Trophoblast cell (in vitro differentiated cells and primary cell): ENCODE data around the gene ANO10.
A peak's percentile ranks its signal among the peaks of the same experiment; 100 is the strongest.

ENCODE experiments used
- DNase-seq, 2 donors: peaks; one replicate each; pipeline ENCODE4 v3.0.0-alpha.2; 2016
- H2AFZ ChIP-seq: 2 replicates; pipeline ENCODE4 v1.6.1; 2013; ENCODE audit warnings: low read length, moderate library complexity, mild to moderate bottlenecking; ENCODE audit not compliant: insufficient read depth, poor library complexity
- H2AK5ac ChIP-seq: 2 replicates; pipeline ENCODE4 v1.6.1; 2013; ENCODE audit warnings: mild to moderate bottlenecking, low read length
- H2BK120ac ChIP-seq: 2 replicates; pipeline ENCODE4 v1.6.1; 2013; ENCODE audit warnings: low read length, mild to moderate bottlenecking, moderate library complexity; ENCODE audit not compliant: insufficient read depth, poor library complexity
- H2BK12ac ChIP-seq: 2 replicates; pipeline ENCODE4 v1.6.1; 2013; ENCODE audit warnings: mild to moderate bottlenecking, low read length, moderate library complexity
- H2BK5ac ChIP-seq: 2 replicates; pipeline ENCODE4 v1.6.1; 2013; ENCODE audit warnings: low read length, low read depth, moderate library complexity, mild to moderate bottlenecking; ENCODE audit not compliant: poor library complexity
- H3K14ac ChIP-seq: 2 replicates; pipeline ENCODE4 v1.6.1; 2013; ENCODE audit warnings: mild to moderate bottlenecking, low read length
- H3K18ac ChIP-seq: 2 replicates; pipeline ENCODE4 v1.6.1; 2013; ENCODE audit warnings: mild to moderate bottlenecking, low read length
- H3K23ac ChIP-seq: 2 replicates; pipeline ENCODE4 v1.6.1; 2013; ENCODE audit warnings: low read length
- H3K27ac ChIP-seq: 2 replicates; pipeline ENCODE4 v1.5.1; 2013; ENCODE audit warnings: low read depth, mild to moderate bottlenecking, inconsistent platforms, low read length, moderate library complexity
- H3K27me3 ChIP-seq: 2 replicates; pipeline ENCODE4 v1.6.1; 2013; ENCODE audit warnings: inconsistent platforms, mild to moderate bottlenecking, low read length, moderate library complexity; ENCODE audit not compliant: insufficient read depth
- H3K36me3 ChIP-seq, 2 experiments: 1 replicate in 1 of 2; 2 replicates in 1 of 2; pipeline ENCODE4 v1.6.1; 2013; ENCODE audit warnings: low read length in 2 of 2, mild to moderate bottlenecking in 2 of 2, moderate library complexity in 1 of 2; ENCODE audit not compliant: insufficient read depth in 2 of 2, control insufficient read depth in 1 of 2
- H3K4ac ChIP-seq: 2 replicates; pipeline ENCODE4 v1.6.1; 2013; ENCODE audit warnings: low read depth, mild to moderate bottlenecking, low read length, moderate library complexity
- H3K4me1 ChIP-seq, 2 experiments: 1 replicate in 1 of 2; 2 replicates in 1 of 2; pipeline ENCODE4 v1.6.1; 2013; ENCODE audit warnings: low read length in 2 of 2, mild to moderate bottlenecking in 2 of 2, moderate library complexity in 1 of 2; ENCODE audit not compliant: insufficient read depth in 2 of 2, control insufficient read depth in 1 of 2
- H3K4me2 ChIP-seq: 2 replicates; pipeline ENCODE4 v1.6.1; 2013; ENCODE audit warnings: inconsistent platforms, mild to moderate bottlenecking, low read length, moderate library complexity
- H3K4me3 ChIP-seq: 2 replicates; pipeline ENCODE4 v1.5.1; 2013; ENCODE audit warnings: mild to moderate bottlenecking, low read depth, low read length, inconsistent platforms
- H3K79me1 ChIP-seq: one replicate; pipeline ENCODE4 v1.6.1; 2013; ENCODE audit warnings: low read length
- H3K79me2 ChIP-seq: 2 replicates; pipeline ENCODE4 v1.6.1; 2013; ENCODE audit warnings: low read length, mild to moderate bottlenecking; ENCODE audit not compliant: control insufficient read depth, insufficient read depth, poor library complexity
- H3K9ac ChIP-seq: 2 replicates; pipeline ENCODE4 v1.6.1; 2013; ENCODE audit warnings: mild to moderate bottlenecking, low read length
- H3K9me3 ChIP-seq: 2 replicates; pipeline ENCODE4 v1.6.1; 2013; ENCODE audit warnings: low read depth, mild to moderate bottlenecking, control low read depth, inconsistent platforms, low read length; ENCODE audit not compliant: insufficient read depth
- H4K12ac ChIP-seq: 2 replicates; pipeline ENCODE4 v1.6.1; 2013; ENCODE audit warnings: low read depth, mild to moderate bottlenecking, low read length, moderate library complexity
- H4K8ac ChIP-seq: 2 replicates; pipeline ENCODE4 v1.6.1; 2013; ENCODE audit warnings: low read depth, mild to moderate bottlenecking, low read length, moderate library complexity
- H4K91ac ChIP-seq: one replicate; pipeline ENCODE4 v1.6.1; 2013; ENCODE audit warnings: low read depth, mild to moderate bottlenecking, low read length, moderate library complexity
- WGBS: extraction: QIAGEN DNeasy Blood & Tissue Kit; methylation state at CpG from one replicate; pipeline ENCODE4 v1.1.7; 2013; ENCODE audit warnings: missing lambda C conversion rate; ENCODE audit not compliant: insufficient read length, insufficient coverage; ENCODE audit errors: extremely low coverage; 5-methylcytosine and 5-hydroxymethylcytosine counted together

ANO10 gene

DNA sequence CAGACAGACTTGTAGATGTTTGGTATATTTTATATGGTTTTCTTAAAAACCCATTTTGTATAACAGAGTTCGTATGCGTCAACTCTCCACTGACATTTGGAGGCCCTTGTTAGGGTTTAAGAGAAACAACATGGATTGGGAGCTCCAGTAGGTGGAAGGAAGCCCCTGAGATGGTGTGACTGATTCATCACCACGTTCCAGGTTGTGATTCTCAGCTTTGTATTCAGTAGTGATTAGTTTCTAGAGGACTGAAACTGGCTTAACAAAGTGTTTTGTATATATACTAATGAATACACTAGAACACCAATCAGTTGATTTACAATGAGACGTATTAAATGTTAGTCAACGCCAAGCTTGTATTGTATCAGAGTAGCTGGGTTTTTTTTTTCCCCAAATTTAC lies 301.5 kb downstream of the ANO10 start:
- no peak overlapping the region for H3K18ac ChIP-seq
- no peak overlapping the region for H4K91ac ChIP-seq
- H3K4ac ChIP-seq, result no peak overlapping the region
- no peak overlapping the region for H3K27ac ChIP-seq
- H2AFZ ChIP-seq, result no peak overlapping the region
- H2BK120ac ChIP-seq, result no peak overlapping the region
- H3K36me3 ChIP-seq, result peaks cover 0 to 2% of the 10 kb centered on the region in 2 experiments
- WGBS, result no CpG with 5 or more reads among the region's 5 CpGs
- H3K14ac ChIP-seq, result no peak overlapping the region
- no peak for DNase-seq
- no peak overlapping the region for H4K12ac ChIP-seq
- H2BK5ac ChIP-seq, result no peak overlapping the region
- no peaks in the 10 kb centered on the region for H3K27me3 ChIP-seq
- no peaks in the 10 kb centered on the region for H3K9me3 ChIP-seq
- H3K9ac ChIP-seq, result no peak overlapping the region
- H2BK12ac ChIP-seq, result no peak overlapping the region
- no peak overlapping the region for H4K8ac ChIP-seq
- H3K79me2 ChIP-seq, result no peaks in the 10 kb centered on the region
- no peak overlapping the region for H3K23ac ChIP-seq
- H2AK5ac ChIP-seq, result no peak overlapping the region
- H3K79me1 ChIP-seq, result no peaks in the 10 kb centered on the region
- H3K4me1 ChIP-seq, result peaks cover 2 to 9% of the 10 kb centered on the region in 2 experiments
- H3K4me3 ChIP-seq, result no peak overlapping the region
- no peak overlapping the region for H3K4me2 ChIP-seq

DNA sequence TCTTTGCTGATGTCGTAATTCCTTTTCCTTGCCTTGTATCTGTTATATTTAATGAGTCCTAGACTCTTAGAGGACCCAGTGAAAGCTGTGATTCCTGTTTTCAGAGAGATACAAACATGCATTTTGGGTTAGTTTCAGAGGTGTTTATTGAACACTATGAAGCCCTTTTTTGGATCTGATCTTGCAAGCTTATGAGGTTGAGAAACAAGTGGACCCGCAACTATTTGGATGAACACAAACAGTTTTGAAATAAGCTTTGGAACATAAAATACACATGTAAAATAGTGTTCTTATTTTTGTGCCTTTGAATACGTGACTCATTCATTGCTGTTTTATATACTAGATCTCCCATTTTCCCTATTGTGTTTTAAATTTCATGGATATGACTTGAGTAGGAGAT lies 302.0 kb downstream of the ANO10 start:
- Histone ChIP-seq H3K27ac (no peak overlapping the region), H2AK5ac (no peak overlapping the region), H2BK120ac (no peak overlapping the region), H4K91ac (no peak overlapping the region), H3K4ac (no peak overlapping the region), H3K4me1 (peaks cover 2 to 9% of the 10 kb centered on the region in 2 experiments), H3K14ac (no peak overlapping the region), H3K4me3 (no peak overlapping the region), H3K9me3 (no peaks in the 10 kb centered on the region), H3K23ac (no peak overlapping the region), H4K12ac (no peak overlapping the region), H4K8ac (no peak overlapping the region), H3K4me2 (no peak overlapping the region), H3K79me1 (no peaks in the 10 kb centered on the region), H3K36me3 (peaks cover 0 to 2% of the 10 kb centered on the region in 2 experiments), H3K18ac (no peak overlapping the region), H3K9ac (no peak overlapping the region), H2BK12ac (no peak overlapping the region), H3K79me2 (no peaks in the 10 kb centered on the region), H2BK5ac (no peak overlapping the region), H2AFZ (no peak overlapping the region), H3K27me3 (no peaks in the 10 kb centered on the region)
- no CpG with 5 or more reads among the region's 3 CpGs for WGBS
- DNase-seq, result no peak

DNA sequence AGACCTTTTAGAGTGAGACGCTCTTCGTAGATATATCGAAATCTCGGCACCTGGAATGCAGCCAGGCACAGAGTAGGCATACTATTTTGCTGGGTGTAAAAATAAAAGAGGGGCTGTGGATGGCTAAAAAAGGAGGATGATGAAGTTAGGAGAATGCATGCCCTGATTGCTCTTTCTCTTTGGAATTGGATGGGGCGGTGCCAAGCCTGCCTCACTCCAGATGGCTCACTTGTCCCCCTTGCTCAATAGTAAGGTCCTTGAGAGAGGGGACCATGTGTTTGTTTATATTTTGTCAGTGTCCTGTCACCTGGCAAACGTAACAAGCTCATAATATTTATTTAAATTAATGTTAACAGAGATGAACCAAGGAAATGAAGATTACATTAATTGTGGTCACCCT lies 302.4 kb downstream of the ANO10 start:
- H3K36me3 ChIP-seq, result peaks cover 0 to 2% of the 10 kb centered on the region in 2 experiments
- no peak overlapping the region for H3K4ac ChIP-seq
- no peak overlapping the region for H3K27ac ChIP-seq
- no peak overlapping the region for H2AFZ ChIP-seq
- no peak overlapping the region for H4K8ac ChIP-seq
- no peak overlapping the region for H2BK5ac ChIP-seq
- no peaks in the 10 kb centered on the region for H3K27me3 ChIP-seq
- peaks cover 2 to 9% of the 10 kb centered on the region in 2 experiments for H3K4me1 ChIP-seq
- H3K9ac ChIP-seq, result no peak overlapping the region
- H3K4me3 ChIP-seq, result no peak overlapping the region
- no peaks in the 10 kb centered on the region for H3K79me2 ChIP-seq
- no peak overlapping the region for H3K18ac ChIP-seq
- H2BK12ac ChIP-seq, result no peak overlapping the region
- H3K14ac ChIP-seq, result no peak overlapping the region
- H2AK5ac ChIP-seq, result no peak overlapping the region
- H4K12ac ChIP-seq, result no peak overlapping the region
- WGBS, result no CpG with 5 or more reads among the region's 6 CpGs
- H3K23ac ChIP-seq, result no peak overlapping the region
- no peaks in the 10 kb centered on the region for H3K9me3 ChIP-seq
- no peak overlapping the region for H4K91ac ChIP-seq
- H3K4me2 ChIP-seq, result no peak overlapping the region
- DNase-seq, result no peak
- no peak overlapping the region for H2BK120ac ChIP-seq
- H3K79me1 ChIP-seq, result no peaks in the 10 kb centered on the region

DNA sequence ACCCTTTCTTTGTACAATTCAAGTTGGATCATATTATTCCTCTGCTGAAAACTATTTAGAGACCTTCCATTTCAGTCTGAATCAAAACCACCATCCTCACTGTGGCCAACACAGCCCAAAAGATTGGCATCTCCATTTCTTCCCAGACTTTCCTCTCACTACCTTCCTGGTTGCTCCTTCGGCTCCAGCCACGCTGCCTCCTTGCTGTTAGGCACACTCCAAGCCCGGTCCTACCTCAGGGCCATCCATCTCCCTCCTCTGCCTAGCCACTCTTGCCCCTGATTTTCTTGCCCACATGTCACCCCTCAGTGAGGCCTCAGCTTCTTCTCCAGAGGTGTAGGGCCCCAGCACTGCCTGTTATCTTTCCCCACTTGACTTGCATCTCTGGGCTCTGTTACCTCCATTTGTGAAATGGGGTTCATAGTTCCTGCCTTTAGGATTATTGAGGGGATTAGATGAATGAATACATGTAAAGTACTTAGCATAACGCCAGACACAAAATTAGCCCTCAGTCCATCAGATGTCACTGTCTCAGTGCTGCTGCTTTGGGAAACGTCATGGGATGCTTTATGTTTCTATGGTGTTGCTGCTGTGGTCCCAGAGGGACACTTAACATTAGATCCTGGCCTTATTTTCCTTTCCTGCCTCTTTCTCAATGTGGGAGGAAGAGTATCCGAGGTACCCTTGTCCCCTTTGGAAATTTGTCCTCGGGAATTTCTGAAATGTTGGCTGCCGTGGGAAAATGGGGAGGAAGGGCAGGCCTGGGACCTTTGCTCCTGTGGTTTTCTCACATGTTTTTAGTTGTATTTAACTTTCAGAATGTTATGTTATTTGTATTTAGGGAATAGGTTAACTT lies 304.1 kb downstream of the ANO10 start:
- Histone ChIP-seq H2BK5ac (no peak overlapping the region), H3K14ac (no peak overlapping the region), H3K27me3 (no peaks in the 10 kb centered on the region), H3K9me3 (no peaks in the 10 kb centered on the region), H2AK5ac (peak overlapping the region; percentile 14), H3K23ac (no peak overlapping the region), H3K4me1 (peaks cover 2 to 9% of the 10 kb centered on the region in 2 experiments), H3K79me1 (no peaks in the 10 kb centered on the region), H4K12ac (no peak overlapping the region), H2BK120ac (no peak overlapping the region), H4K8ac (no peak overlapping the region), H2BK12ac (no peak overlapping the region), H3K9ac (no peak overlapping the region), H3K79me2 (no peaks in the 10 kb centered on the region), H3K4me3 (no peak overlapping the region), H3K4ac (no peak overlapping the region), H3K27ac (no peak overlapping the region), H3K4me2 (peak overlapping the region; percentile 6), H3K36me3 (peaks cover 0 to 2% of the 10 kb centered on the region in 2 experiments), H4K91ac (no peak overlapping the region), H3K18ac (peak overlapping the region; percentile 8), H2AFZ (no peak overlapping the region)
- DNase-seq, result no peak
- WGBS, result no CpG with 5 or more reads among the region's 8 CpGs
